Vagina (tissue), 2 donors: ENCODE measurements around the gene ANKRD24.

Source experiments
- POLR2A ChIP-seq, 2 donors: fragments of 450-650 bp; IDR thresholded peaks; one replicate each; pipeline ENCODE4 v1.6.1; 2017; ENCODE audit warnings: antibody characterized with exemption in 2 of 2, mild to moderate bottlenecking in 2 of 2, moderate library complexity in 2 of 2
- POLR2AphosphoS5 ChIP-seq, 2 donors: sonication (generic); formaldehyde crosslinking; IDR thresholded peaks; one replicate each; pipeline ENCODE4 v1.9.0; 2017; ENCODE audit warnings: antibody characterized with exemption in 2 of 2, mild to moderate bottlenecking in 2 of 2, low read depth in 1 of 2; ENCODE audit not compliant: insufficient read depth in 1 of 2
- TF ChIP-seq, protein P1 (sequence below), 3 experiments: fragments of 450-650 bp in 2 of 3; fragments of 200-600 bp in 1 of 3; sonication (generic) in 1 of 3; IDR thresholded peaks; one replicate each; pipeline ENCODE4 v1.5.1; 2017 to 2019; ENCODE audit warnings: antibody characterized with exemption in 3 of 3, mild to moderate bottlenecking in 2 of 3, moderate library complexity in 2 of 3

DNA sequence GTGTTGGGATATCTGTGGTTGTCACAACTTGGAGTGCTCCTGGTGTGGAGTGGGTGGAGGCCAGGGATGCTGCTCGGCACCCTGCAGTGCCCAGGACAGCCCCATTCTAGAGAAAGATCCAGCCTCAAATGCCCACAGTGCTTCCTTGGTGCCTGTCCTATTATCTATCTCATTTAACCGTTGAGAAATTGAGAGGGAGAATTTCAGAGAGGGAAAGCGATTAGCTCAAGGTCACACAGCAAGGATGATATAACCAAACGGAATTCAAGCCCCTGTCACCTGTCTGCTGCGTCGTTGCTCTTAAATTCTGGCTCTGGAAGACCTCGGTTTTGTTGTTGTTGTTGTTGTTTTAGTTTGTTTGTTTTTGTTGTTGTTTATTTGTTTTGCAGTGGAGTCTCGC lies 13.5 kb downstream of the ANKRD24 start:
- no peak for TF ChIP-seq POLR2A (IDR thresholded peaks at IDR 0.05)
- TF ChIP-seq, protein P1, sequence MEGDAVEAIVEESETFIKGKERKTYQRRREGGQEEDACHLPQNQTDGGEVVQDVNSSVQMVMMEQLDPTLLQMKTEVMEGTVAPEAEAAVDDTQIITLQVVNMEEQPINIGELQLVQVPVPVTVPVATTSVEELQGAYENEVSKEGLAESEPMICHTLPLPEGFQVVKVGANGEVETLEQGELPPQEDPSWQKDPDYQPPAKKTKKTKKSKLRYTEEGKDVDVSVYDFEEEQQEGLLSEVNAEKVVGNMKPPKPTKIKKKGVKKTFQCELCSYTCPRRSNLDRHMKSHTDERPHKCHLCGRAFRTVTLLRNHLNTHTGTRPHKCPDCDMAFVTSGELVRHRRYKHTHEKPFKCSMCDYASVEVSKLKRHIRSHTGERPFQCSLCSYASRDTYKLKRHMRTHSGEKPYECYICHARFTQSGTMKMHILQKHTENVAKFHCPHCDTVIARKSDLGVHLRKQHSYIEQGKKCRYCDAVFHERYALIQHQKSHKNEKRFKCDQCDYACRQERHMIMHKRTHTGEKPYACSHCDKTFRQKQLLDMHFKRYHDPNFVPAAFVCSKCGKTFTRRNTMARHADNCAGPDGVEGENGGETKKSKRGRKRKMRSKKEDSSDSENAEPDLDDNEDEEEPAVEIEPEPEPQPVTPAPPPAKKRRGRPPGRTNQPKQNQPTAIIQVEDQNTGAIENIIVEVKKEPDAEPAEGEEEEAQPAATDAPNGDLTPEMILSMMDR (IDR thresholded peaks at IDR 0.05), result no peak
- no peak for TF ChIP-seq POLR2AphosphoS5 (IDR thresholded peaks at IDR 0.05; ENCODE audit: insufficient read depth in 1 of 2, low read depth in 1 of 2)
